IMR-90 (cell line): ENCODE data around the gene MTMR3. TPM values are rescaled to one million over a fixed set of nuclear protein-coding genes. Genes with fewer than 3 reads are reported as not detected.

Experiments used
- ATAC-seq: fragments of 200-7000 bp; cut with Tn5 transposase; 2 replicates; pipeline ENCODE4 v1.9.1; 2020; ENCODE audit warnings: low read depth, mild to moderate bottlenecking, moderate library complexity
- BruUV-seq: library from RNA; stranded (reverse); fragments of 400-500 nt; replicated peaks from 2 replicates; lab custom pipeline; 2021; lab: Mats Ljungman, UMichigan
- CTCF ChIA-PET: fragments of 300-600 bp; formaldehyde crosslinking; extraction: SDS; loops from one replicate; lab custom pipeline; 2021; ENCODE audit warnings: antibody characterized with exemption; lab: Yijun Ruan, JAX
- POLR2A ChIA-PET: fragments of 300-600 bp; sonication (Branson Sonifier 250); formaldehyde crosslinking; loops from one replicate; lab custom pipeline; 2022; ENCODE audit warnings: antibody characterized with exemption; ENCODE audit not compliant: unreplicated experiment; lab: Charles Lee
- DNase-seq: peaks from one replicate; pipeline ENCODE4 v3.0.0; 2013
- H2AFZ ChIP-seq: replicated peaks from 2 replicates; pipeline ENCODE3; 2013; ENCODE audit warnings: low read length, mild to moderate bottlenecking; ENCODE audit not compliant: poor library complexity
- H2AK5ac ChIP-seq: 2 replicates; pipeline ENCODE4 v1.6.1; 2013; ENCODE audit warnings: low read depth, low read length, inconsistent platforms
- H2AK9ac ChIP-seq: replicated peaks from 2 replicates; pipeline ENCODE3; 2013; ENCODE audit warnings: mild to moderate bottlenecking, low read depth, low read length, moderate library complexity; ENCODE audit not compliant: poor library complexity
- H2BK120ac ChIP-seq: 2 replicates; pipeline ENCODE4 v1.6.1; 2013; ENCODE audit warnings: low read depth, low read length, inconsistent platforms
- H2BK15ac ChIP-seq: 3 replicates; pipeline ENCODE4 v1.6.1; 2013; ENCODE audit warnings: low read depth, low read length, inconsistent platforms
- H2BK20ac ChIP-seq: 2 replicates; pipeline ENCODE4 v1.6.1; 2013; ENCODE audit warnings: low read depth, mild to moderate bottlenecking, inconsistent platforms, low read length, moderate library complexity
- H2BK5ac ChIP-seq: 2 replicates; pipeline ENCODE4 v1.6.1; 2013; ENCODE audit warnings: mild to moderate bottlenecking, low read depth, low read length, inconsistent platforms; ENCODE audit not compliant: poor library complexity, severe bottlenecking
- H3K14ac ChIP-seq: replicated peaks from 2 replicates; pipeline ENCODE4 v1.6.1; 2013; ENCODE audit warnings: low read depth, low read length, inconsistent platforms
- H3K18ac ChIP-seq: 2 replicates; pipeline ENCODE4 v1.6.1; 2013; ENCODE audit warnings: low read depth, low read length, control low read depth
- H3K23ac ChIP-seq: 2 replicates; pipeline ENCODE4 v1.6.1; 2013; ENCODE audit warnings: low read depth, low read length, inconsistent platforms
- H3K27ac ChIP-seq: 2 replicates; pipeline ENCODE4 v1.5.1; 2013; ENCODE audit warnings: mild to moderate bottlenecking, control low read depth, low read length; ENCODE audit not compliant: insufficient read depth
- H3K27me3 ChIP-seq: 2 replicates; pipeline ENCODE4 v1.6.1; 2013; ENCODE audit warnings: low read length; ENCODE audit not compliant: control insufficient read depth, insufficient read depth
- H3K36me3 ChIP-seq: 2 replicates; pipeline ENCODE4 v1.6.1; 2013; ENCODE audit warnings: low read length, mixed read lengths; ENCODE audit not compliant: control insufficient read depth, insufficient read depth
- H3K4ac ChIP-seq: 2 replicates; pipeline ENCODE4 v1.6.1; 2013; ENCODE audit warnings: low read depth, low read length, inconsistent platforms
- H3K4me1 ChIP-seq: 2 replicates; pipeline ENCODE4 v1.6.1; 2013; ENCODE audit warnings: low read length, mixed read lengths; ENCODE audit not compliant: control insufficient read depth, insufficient read depth
- H3K4me2 ChIP-seq: 2 replicates; pipeline ENCODE4 v1.6.1; 2013; ENCODE audit warnings: low read depth, mild to moderate bottlenecking, control low read depth, low read length, moderate library complexity
- H3K4me3 ChIP-seq: 2 replicates; pipeline ENCODE4 v1.5.1; 2013; ENCODE audit warnings: low read depth, mild to moderate bottlenecking, control low read depth, low read length, moderate library complexity; ENCODE audit not compliant: insufficient read depth
- H3K56ac ChIP-seq: 2 replicates; pipeline ENCODE4 v1.6.1; 2013; ENCODE audit warnings: low read length, inconsistent platforms; ENCODE audit not compliant: insufficient read depth; ENCODE audit errors: extremely low read depth
- H3K79me1 ChIP-seq, 2 experiments: 2 replicates each; pipeline ENCODE4 v1.6.1; 2013; ENCODE audit warnings: low read length in 2 of 2, inconsistent platforms in 1 of 2, low read depth in 1 of 2
- H3K9ac ChIP-seq: 2 replicates; pipeline ENCODE4 v1.6.1; 2013; ENCODE audit warnings: low read depth, low read length, control low read depth
- H3K9me1 ChIP-seq: 2 replicates; pipeline ENCODE4 v1.6.1; 2013; ENCODE audit warnings: low read length, inconsistent platforms; ENCODE audit not compliant: insufficient read depth
- H3K9me3 ChIP-seq: 2 replicates; pipeline ENCODE4 v1.6.1; 2013; ENCODE audit warnings: low read length; ENCODE audit not compliant: control insufficient read depth, insufficient read depth
- H4K20me1 ChIP-seq: 2 replicates; pipeline ENCODE4 v1.6.1; 2013; ENCODE audit warnings: low read length, inconsistent platforms; ENCODE audit not compliant: insufficient read depth
- H4K5ac ChIP-seq: 2 replicates; pipeline ENCODE4 v1.6.1; 2013; ENCODE audit warnings: mild to moderate bottlenecking, low read depth, low read length, control low read depth
- H4K8ac ChIP-seq, 2 experiments: 2 replicates each; pipeline ENCODE4 v1.6.1; 2013; ENCODE audit warnings: low read depth in 2 of 2, low read length in 2 of 2, control low read depth in 1 of 2, inconsistent platforms in 1 of 2
- H4K91ac ChIP-seq: 2 replicates; pipeline ENCODE4 v1.6.1; 2013; ENCODE audit warnings: low read depth, low read length, inconsistent platforms; ENCODE audit not compliant: insufficient read depth
- BHLHE40 ChIP-seq: fragments of 150-350 bp; IDR thresholded peaks from 2 replicates; pipeline ENCODE4 v1.6.1; 2016; ENCODE audit warnings: mild to moderate bottlenecking, low read depth, low read length
- CHD1 ChIP-seq: IDR thresholded peaks from 2 replicates; pipeline ENCODE4 v1.6.1; 2012; ENCODE audit warnings: low read depth, low read length, improper control_type of control experiment
- CTCF ChIP-seq: conservative IDR thresholded peaks from 2 replicates; pipeline ENCODE4 v1.5.1; 2012; ENCODE audit warnings: mild to moderate bottlenecking, low read depth, low read length, improper control_type of control experiment
- FOS ChIP-seq: fragments of 150-350 bp; IDR thresholded peaks from 2 replicates; pipeline ENCODE4 v1.6.1; 2016; ENCODE audit warnings: low read depth, low read length
- MAZ ChIP-seq: IDR thresholded peaks from 2 replicates; pipeline ENCODE4 v1.6.1; 2012; ENCODE audit warnings: low read depth, mild to moderate bottlenecking, low read length, improper control_type of control experiment, moderate library complexity, borderline replicate concordance
- POLR2A ChIP-seq: IDR thresholded peaks from 2 replicates; pipeline ENCODE4 v1.6.1; 2012; ENCODE audit warnings: mild to moderate bottlenecking, low read depth, low read length
- WGBS, 2 experiments: methylation state at CpG; one replicate each; pipeline versions ENCODE4 v1.1.5 to v1.1.7; 2013; ENCODE audit warnings: missing lambda C conversion rate in 2 of 2; ENCODE audit not compliant: insufficient read length in 1 of 2; ENCODE audit errors: extremely low coverage in 2 of 2; 5-methylcytosine and 5-hydroxymethylcytosine counted together
- dilution Hi-C: fragments of 300-500 bp; cut with HindIII; formaldehyde crosslinking; loops from one replicate; pipeline ENCODE4 v1.14.3; 2018; ENCODE audit warnings: low sequenced_read_pairs; ENCODE audit not compliant: unreplicated experiment
- in situ Hi-C: fragments of 300-500 bp; cut with MboI; formaldehyde crosslinking; loops from 3 replicates; pipeline ENCODE4 v1.14.3; 2019; ENCODE audit warnings: low sequenced_read_pairs, inconsistent platforms, mixed read lengths
- intact Hi-C: fragments of 100-400 bp; cut with micrococcal nuclease; formaldehyde crosslinking; loops from 2 replicates; pipeline ENCODE4 v1.10.0; 2022
- polyA plus RNA-seq, 3 experiments: library from polyadenylated mRNA; depleted of rRNA; stranded (reverse); fragments of >200 nt; gene quantifications; 2 replicates each; pipeline ENCODE4 v1.2.3, GENCODE V29; 2012; ENCODE audit warnings: low replicate concordance in 1 of 3
- total RNA-seq: library from RNA; depleted of rRNA; stranded (reverse); fragments of >200 nt; gene quantifications from 2 replicates; pipeline ENCODE4 v1.2.3, GENCODE V29; 2012

The MTMR3 gene
- total and polyA plus RNA-seq, 2 of the 4 experiments (the other 2 are of a cell fraction): 21.3 to 29.4 TPM

DNA sequence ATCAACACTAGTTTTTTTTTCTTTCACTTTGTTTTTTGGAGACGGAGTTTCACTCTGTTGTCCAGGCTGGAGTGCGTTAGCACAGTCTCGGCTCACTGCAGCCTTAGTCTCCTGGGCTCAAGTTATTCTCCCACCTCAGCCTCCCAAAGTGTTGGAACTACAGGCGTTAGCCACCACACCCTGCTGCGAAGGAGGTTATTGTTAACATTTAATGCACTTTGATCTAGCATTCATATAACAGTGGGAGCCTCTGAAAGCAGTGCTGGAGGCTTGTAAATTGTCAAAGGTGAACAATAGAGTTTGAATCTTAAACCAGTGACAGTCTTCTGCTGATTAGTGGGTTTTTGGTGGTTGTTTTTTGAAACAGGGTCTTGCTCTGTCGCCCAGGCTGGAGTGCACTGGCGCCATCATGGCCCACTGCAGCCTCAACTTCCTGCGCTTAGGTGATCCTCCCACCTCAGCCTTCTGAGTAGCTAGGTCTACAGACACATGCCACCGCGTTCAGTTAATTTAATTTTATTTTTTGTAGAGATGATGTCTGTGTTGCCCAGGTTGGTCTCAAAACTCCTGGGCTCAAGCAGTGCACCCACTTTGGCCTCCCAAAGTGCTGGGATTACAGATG lies 100.4 kb downstream of the MTMR3 start:
- H3K4me2 ChIP-seq: no peak overlapping the region
- no TSS peak for BruUV-seq
- H3K4ac ChIP-seq: no peak overlapping the region
- H3K27me3 ChIP-seq: no peaks in the 10 kb centered on the region
- peaks cover 8% of the 10 kb centered on the region for H3K36me3 ChIP-seq
- in situ Hi-C loops (no loop called here), intact Hi-C loops (no loop called here), dilution Hi-C loops (no loop called here)
- no peak overlapping the region for H2AK9ac ChIP-seq
- H3K18ac ChIP-seq: no peak overlapping the region
- ChIA-PET CTCF (no interaction called here), POLR2A (no interaction called here)
- no peak overlapping the region for H4K5ac ChIP-seq
- H3K14ac ChIP-seq: no peak overlapping the region
- H4K8ac ChIP-seq: no peak overlapping the region
- WGBS, 2 experiments: 100% methylated on average over 3 of the region's 10 CpGs; no CpG with 5 or more reads in 1 of the 2 experiments
- no peak overlapping the region for H3K23ac ChIP-seq
- no peak overlapping the region for H2BK20ac ChIP-seq
- no peak overlapping the region for H2BK120ac ChIP-seq
- no peaks in the 10 kb centered on the region for H4K20me1 ChIP-seq
- no peak overlapping the region for H3K56ac ChIP-seq
- H3K27ac ChIP-seq: no peak overlapping the region
- DNase-seq: no peak
- H2AK5ac ChIP-seq: no peak overlapping the region
- ATAC-seq: no peak
- no peak overlapping the region for H2BK5ac ChIP-seq
- no peak overlapping the region for H3K9ac ChIP-seq
- no peak overlapping the region for H2AFZ ChIP-seq
- no peak for TF ChIP-seq BHLHE40
- no peak for TF ChIP-seq POLR2A
- TF ChIP-seq CTCF: no peak
- no peak for TF ChIP-seq MAZ
- TF ChIP-seq FOS: no peak
- no peak for TF ChIP-seq CHD1
- no peaks in the 10 kb centered on the region for H3K9me3 ChIP-seq
- H3K9me1 ChIP-seq: 0 out of 2 replicates have a peak, but pooled peaks cover 3% of the 10 kb centered on the region
- H3K4me1 ChIP-seq: no peaks in the 10 kb centered on the region
- peaks cover 7 to 28% of the 10 kb centered on the region in 2 experiments; a peak in 3 of 4 replicates for H3K79me1 ChIP-seq
- no peak overlapping the region for H3K4me3 ChIP-seq
- H4K91ac ChIP-seq: no peak overlapping the region
- H2BK15ac ChIP-seq: no peak overlapping the region
